ENCODE results near the gene ZNF546. TPM values are rescaled to one million over a fixed set of nuclear protein-coding genes. Genes with fewer than 3 reads are reported as not detected.

The ZNF546 gene
- total RNA-seq, 1 donor from 2014 or later, result 5.0 TPM

DNA sequence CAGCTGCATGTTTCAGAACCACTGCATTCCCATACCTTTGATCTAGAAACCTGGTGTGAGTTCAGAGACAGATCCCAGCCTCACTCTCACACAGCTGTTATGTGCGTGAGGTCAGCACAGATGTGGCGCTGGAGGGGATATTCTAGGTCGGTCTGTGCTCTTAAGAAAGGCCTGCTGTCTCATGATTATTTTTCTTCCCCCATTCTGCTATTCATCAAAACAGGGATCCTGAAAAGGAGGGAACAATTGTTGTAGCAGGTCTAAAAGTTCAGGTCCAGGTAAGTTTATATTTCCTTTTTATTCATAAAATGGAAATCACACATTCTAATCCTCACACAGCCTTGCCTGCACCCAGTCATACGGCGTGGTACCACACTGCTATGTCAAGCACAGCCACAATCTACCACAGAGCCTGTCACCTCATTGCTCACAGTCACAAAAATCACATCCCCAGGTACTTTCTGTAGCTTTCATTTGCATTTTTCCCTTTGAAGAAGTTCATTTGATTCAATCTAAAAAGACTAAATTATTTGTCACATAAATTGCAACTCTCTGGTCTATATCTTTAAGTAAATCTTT is 867 bp downstream of the ZNF546 start:
- H3K4me3 Mint-ChIP-seq, result peak overlapping the region; percentile 98
- Histone ChIP-seq H3F3A (ENCODE audit: low read depth) (no peaks in the 10 kb centered on the region), H3K4me1 (no peaks in the 10 kb centered on the region), H2AFZ (replicated peaks) (peak overlapping the region; percentile 99), H3K9me3 (ENCODE audit: low read depth) (no peaks in the 10 kb centered on the region), H3K4me2 (peak overlapping the region; percentile 83), H3K79me2 (ENCODE audit: low read depth) (peaks cover 29% of the 10 kb centered on the region), H3K4me3 (peak overlapping the region; percentile 96), H3K27ac (no peak overlapping the region), H4K20me1 (ENCODE audit: low read depth) (no peaks in the 10 kb centered on the region), H3K9ac (no peak overlapping the region), H3K36me3 (no peaks in the 10 kb centered on the region), H3K27me3 (no peaks in the 10 kb centered on the region)
- peaks cover 3% of the 10 kb centered on the region for H3K27me3 Mint-ChIP-seq (ENCODE audit: insufficient read depth, low read depth)
- no peak for DNase-seq (ENCODE audit: low spot score)
- H3K36me3 Mint-ChIP-seq, result peaks cover 10% of the 10 kb centered on the region
- peak overlapping the region; percentile 62 for H3K27ac Mint-ChIP-seq
- H3K4me1 Mint-ChIP-seq, result peaks cover 20% of the 10 kb centered on the region
- TF ChIP-seq, protein P1, sequence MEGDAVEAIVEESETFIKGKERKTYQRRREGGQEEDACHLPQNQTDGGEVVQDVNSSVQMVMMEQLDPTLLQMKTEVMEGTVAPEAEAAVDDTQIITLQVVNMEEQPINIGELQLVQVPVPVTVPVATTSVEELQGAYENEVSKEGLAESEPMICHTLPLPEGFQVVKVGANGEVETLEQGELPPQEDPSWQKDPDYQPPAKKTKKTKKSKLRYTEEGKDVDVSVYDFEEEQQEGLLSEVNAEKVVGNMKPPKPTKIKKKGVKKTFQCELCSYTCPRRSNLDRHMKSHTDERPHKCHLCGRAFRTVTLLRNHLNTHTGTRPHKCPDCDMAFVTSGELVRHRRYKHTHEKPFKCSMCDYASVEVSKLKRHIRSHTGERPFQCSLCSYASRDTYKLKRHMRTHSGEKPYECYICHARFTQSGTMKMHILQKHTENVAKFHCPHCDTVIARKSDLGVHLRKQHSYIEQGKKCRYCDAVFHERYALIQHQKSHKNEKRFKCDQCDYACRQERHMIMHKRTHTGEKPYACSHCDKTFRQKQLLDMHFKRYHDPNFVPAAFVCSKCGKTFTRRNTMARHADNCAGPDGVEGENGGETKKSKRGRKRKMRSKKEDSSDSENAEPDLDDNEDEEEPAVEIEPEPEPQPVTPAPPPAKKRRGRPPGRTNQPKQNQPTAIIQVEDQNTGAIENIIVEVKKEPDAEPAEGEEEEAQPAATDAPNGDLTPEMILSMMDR (IDR thresholded peaks at IDR 0.05), result no peak
- no peak for TF ChIP-seq EZH2 (IDR thresholded peaks at IDR 0.05)
- no peak for TF ChIP-seq EZH2phosphoT487 (IDR thresholded peaks at IDR 0.05)
- H3K9me3 Mint-ChIP-seq, result peaks cover 14% of the 10 kb centered on the region

DNA sequence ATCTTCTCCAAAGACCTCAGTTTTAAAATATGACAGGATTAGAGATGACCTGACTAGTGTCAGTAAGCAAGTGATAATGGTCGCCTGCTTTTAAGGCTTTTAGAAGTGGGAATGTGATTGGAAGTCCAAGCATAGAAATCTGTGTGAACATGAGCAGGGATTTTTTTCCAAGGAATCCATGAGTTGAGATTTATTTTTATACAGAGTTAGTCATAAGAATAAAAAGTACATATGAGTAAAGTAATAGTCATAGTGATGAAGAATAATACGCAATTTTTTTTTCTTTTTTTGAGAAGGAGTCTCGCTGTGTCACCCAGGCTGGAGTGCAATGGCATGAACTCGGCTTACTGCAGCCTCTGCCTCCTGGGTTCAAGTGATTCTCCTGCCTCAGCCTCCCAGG is 1.6 kb downstream of the ZNF546 start:
- no peak for DNase-seq (ENCODE audit: low spot score)
- H3F3A ChIP-seq (ENCODE audit: low read depth), result no peaks in the 10 kb centered on the region
- no peaks in the 10 kb centered on the region for H3K27me3 ChIP-seq
- H3K4me2 ChIP-seq, result no peak overlapping the region
- Mint-ChIP-seq H3K4me3 (peak overlapping the region; percentile 98), H3K36me3 (peaks cover 8% of the 10 kb centered on the region), H3K4me1 (peaks cover 20% of the 10 kb centered on the region), H3K27ac (no peak overlapping the region), H3K9me3 (peaks cover 11% of the 10 kb centered on the region), H3K27me3 (ENCODE audit: insufficient read depth, low read depth) (peaks cover 3% of the 10 kb centered on the region)
- no peak overlapping the region for H2AFZ ChIP-seq (replicated peaks)
- no peak for TF ChIP-seq EZH2phosphoT487 (IDR thresholded peaks at IDR 0.05)
- no peak for TF ChIP-seq EZH2 (IDR thresholded peaks at IDR 0.05)
- TF ChIP-seq, protein P1 (IDR thresholded peaks at IDR 0.05), result no peak
- no peaks in the 10 kb centered on the region for H3K36me3 ChIP-seq
- H3K4me1 ChIP-seq, result no peaks in the 10 kb centered on the region
- H3K79me2 ChIP-seq (ENCODE audit: low read depth), result peaks cover 24% of the 10 kb centered on the region
- H3K9ac ChIP-seq, result no peak overlapping the region
- no peak overlapping the region for H3K4me3 ChIP-seq
- no peaks in the 10 kb centered on the region for H3K9me3 ChIP-seq (ENCODE audit: low read depth)
- H3K27ac ChIP-seq, result no peak overlapping the region
- no peaks in the 10 kb centered on the region for H4K20me1 ChIP-seq (ENCODE audit: low read depth)

DNA sequence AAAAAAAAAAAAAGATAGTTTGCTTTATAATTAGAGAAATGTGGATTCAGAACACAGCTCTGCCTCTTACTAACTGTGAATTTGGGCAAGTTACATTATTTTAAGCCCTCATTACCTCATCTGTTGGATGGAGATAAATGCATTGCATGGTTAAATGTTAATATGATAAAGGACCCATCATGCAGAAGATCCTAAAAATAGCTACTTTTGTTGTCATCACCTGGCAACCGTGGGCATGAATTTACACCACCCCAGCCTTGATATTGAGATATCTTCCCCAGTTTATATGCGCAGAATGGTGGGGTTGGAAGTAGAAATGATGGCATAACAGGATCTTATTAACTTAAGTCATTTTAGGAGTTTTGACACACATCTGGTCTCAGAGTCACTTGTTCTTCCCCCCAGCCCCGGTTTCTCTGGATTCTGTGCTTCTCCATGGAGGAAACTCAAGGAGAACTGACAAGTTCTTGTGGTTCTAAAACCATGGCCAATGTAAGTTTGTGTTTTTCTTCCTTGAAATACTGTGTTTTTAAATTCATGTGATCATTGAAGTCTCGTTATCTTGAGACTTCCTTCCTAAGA is 8.9 kb downstream of the ZNF546 start:
- Histone ChIP-seq H3K4me2 (no peak overlapping the region), H3K4me3 (no peak overlapping the region), H2AFZ (replicated peaks) (no peak overlapping the region), H3K27me3 (no peaks in the 10 kb centered on the region), H3K79me2 (ENCODE audit: low read depth) (no peaks in the 10 kb centered on the region), H3K27ac (no peak overlapping the region), H3F3A (ENCODE audit: low read depth) (no peaks in the 10 kb centered on the region), H4K20me1 (ENCODE audit: low read depth) (no peaks in the 10 kb centered on the region), H3K9me3 (ENCODE audit: low read depth) (peaks cover 7% of the 10 kb centered on the region), H3K36me3 (peaks cover 5% of the 10 kb centered on the region), H3K4me1 (no peaks in the 10 kb centered on the region), H3K9ac (no peak overlapping the region)
- no peak overlapping the region for H3K4me3 Mint-ChIP-seq
- H3K36me3 Mint-ChIP-seq, result peaks cover 26% of the 10 kb centered on the region
- peaks cover 14% of the 10 kb centered on the region for H3K9me3 Mint-ChIP-seq
- H3K4me1 Mint-ChIP-seq, result no peaks in the 10 kb centered on the region
- no peak overlapping the region for H3K27ac Mint-ChIP-seq
- no peak for DNase-seq (ENCODE audit: low spot score)
- H3K27me3 Mint-ChIP-seq (ENCODE audit: insufficient read depth, low read depth), result no peaks in the 10 kb centered on the region
- TF ChIP-seq, protein P1 (IDR thresholded peaks at IDR 0.05), result no peak
- TF ChIP-seq EZH2phosphoT487 (IDR thresholded peaks at IDR 0.05) (no peak), EZH2 (IDR thresholded peaks at IDR 0.05) (no peak)
